Measurements from ENCODE around the gene ANK2.

- TF ChIP-seq POLR2A (IDR thresholded peaks at IDR 0.05; ENCODE audit: extremely low read depth, insufficient read length) (no peak), CTCF (IDR thresholded peaks at IDR 0.05; ENCODE audit: low read depth, low read length) (no peak), MAX (IDR thresholded peaks at IDR 0.05; ENCODE audit: low read depth, low read length) (no peak)
Measured at GRCh38 chr4:113040793-113041192, 8.7 kb upstream of the ANK2 start.
